AG04450 (cell line): ENCODE data around the gene ISCA2. TPM values are rescaled to one million over a fixed set of nuclear protein-coding genes. Genes with fewer than 3 reads are reported as not detected.

Experiments used
- CTCF ChIA-PET: fragments of 300-600, 350-600 bp; formaldehyde crosslinking; extraction: SDS; loops from one replicate; lab custom pipeline; 2022; ENCODE audit warnings: antibody characterized with exemption, inconsistent platforms; lab: Charles Lee
- POLR2A ChIA-PET: fragments of 350-600 bp; formaldehyde crosslinking; extraction: SDS; loops from one replicate; lab custom pipeline; 2021; ENCODE audit warnings: antibody characterized with exemption, inconsistent platforms; lab: Yijun Ruan, JAX
- DNase-seq: peaks from one replicate; pipeline ENCODE4 v3.0.0-alpha.2; 2011; ENCODE audit warnings: low read depth, low spot score
- H3K27ac ChIP-seq: one replicate; pipeline ENCODE4 v1.5.1; 2012; ENCODE audit warnings: low read depth, low read length, control low read depth
- H3K27me3 ChIP-seq: one replicate; pipeline ENCODE4 v1.6.0; 2012; ENCODE audit warnings: low read length; ENCODE audit not compliant: control insufficient read depth, insufficient read depth
- H3K4me3 ChIP-seq: 2 replicates; pipeline ENCODE4 v1.5.1; 2011; ENCODE audit warnings: mild to moderate bottlenecking, low read depth, low read length, control low read depth
- H3K9me3 ChIP-seq: 2 replicates; pipeline ENCODE4 v1.5.1; 2012; ENCODE audit warnings: low read length; ENCODE audit not compliant: control insufficient read depth, insufficient read depth
- polyA plus RNA-seq: library from polyadenylated mRNA; depleted of rRNA; stranded (reverse); fragments of >200 nt; gene quantifications from 2 replicates; pipeline ENCODE4 v1.2.3, GENCODE V29; 2011
- TF ChIP-seq, protein P1 (sequence below): IDR thresholded peaks from 2 replicates; pipeline ENCODE4 v1.5.1; 2011; ENCODE audit warnings: low read depth, low read length, control low read depth, inconsistent platforms

Gene ISCA2
- polyA plus RNA-seq, 1 experiment, result 45.6 TPM

DNA sequence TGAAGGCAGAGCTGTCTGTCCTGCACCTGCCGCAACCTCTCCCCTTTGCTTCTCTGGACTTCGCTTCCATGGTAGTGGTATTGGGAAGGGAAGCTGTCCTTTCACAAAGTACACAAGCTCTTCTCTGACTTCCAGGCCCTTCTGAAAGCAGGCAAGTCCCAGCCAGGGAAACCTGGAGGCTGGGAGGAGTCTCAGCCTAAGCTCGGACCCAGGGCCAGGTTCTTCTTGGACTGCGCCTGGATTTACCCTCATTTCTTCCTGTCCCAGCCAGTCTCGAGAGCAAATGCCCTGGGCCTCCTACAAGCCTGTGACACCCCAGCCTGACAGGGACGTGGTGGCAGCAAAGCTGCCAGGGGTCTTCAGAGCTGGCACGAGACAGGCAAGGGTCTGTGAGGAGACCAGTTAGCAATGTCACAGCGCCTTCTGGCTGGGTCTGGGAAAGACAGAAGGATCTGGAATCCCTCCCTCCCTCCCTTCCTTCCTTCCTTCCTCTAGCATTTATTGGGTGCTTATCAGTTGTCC is 22.4 kb downstream of the ISCA2 start:
- ChIA-PET POLR2A (interaction anchor here (0.5 to 1.1 kb wide), 2 partner anchors 22 to 56 kb away, joined by 3 read pairs; no protein-coding TSS in a partner anchor), CTCF (no interaction called here)
- TF ChIP-seq, protein P1, sequence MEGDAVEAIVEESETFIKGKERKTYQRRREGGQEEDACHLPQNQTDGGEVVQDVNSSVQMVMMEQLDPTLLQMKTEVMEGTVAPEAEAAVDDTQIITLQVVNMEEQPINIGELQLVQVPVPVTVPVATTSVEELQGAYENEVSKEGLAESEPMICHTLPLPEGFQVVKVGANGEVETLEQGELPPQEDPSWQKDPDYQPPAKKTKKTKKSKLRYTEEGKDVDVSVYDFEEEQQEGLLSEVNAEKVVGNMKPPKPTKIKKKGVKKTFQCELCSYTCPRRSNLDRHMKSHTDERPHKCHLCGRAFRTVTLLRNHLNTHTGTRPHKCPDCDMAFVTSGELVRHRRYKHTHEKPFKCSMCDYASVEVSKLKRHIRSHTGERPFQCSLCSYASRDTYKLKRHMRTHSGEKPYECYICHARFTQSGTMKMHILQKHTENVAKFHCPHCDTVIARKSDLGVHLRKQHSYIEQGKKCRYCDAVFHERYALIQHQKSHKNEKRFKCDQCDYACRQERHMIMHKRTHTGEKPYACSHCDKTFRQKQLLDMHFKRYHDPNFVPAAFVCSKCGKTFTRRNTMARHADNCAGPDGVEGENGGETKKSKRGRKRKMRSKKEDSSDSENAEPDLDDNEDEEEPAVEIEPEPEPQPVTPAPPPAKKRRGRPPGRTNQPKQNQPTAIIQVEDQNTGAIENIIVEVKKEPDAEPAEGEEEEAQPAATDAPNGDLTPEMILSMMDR, result no peak

DNA sequence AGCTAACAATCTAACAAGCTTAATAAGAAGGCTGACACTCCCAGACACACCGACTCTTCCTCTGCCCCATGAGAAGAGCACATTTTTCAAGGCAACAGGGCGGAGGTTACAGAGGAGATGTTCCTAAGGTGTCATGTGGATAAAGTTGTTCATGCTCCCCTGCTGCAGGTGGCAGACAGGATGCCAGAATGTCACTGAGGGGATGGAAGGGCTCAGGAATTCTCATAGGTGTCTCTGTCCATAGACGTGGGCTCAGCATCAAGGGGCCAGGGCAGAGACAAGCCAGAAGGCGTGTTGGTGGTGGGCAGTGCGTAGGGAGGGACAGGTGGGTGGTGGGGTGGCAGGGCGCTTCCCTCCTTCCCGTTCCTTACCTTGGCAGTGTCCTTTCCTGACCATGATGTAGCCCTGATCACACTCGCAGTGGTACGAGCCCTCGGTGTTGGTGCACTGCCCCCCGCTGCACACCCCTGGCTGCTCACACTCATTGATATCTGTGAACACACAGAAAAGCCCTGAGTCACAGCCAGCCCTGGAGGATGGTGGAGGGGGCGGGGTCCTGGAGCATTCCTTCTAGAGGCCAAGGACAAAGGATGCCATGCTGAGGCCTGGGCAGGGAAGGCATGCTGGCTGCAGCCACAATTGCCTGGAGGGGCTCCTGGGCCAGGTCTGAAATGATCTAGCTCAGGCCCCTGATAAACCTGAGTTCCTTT is 23.0 kb downstream of the ISCA2 start:
- TF ChIP-seq, protein P1, result no peak
- POLR2A ChIA-PET, result interaction anchor here (0.5 to 1.1 kb wide), 2 partner anchors 22 to 55 kb away, joined by 3 read pairs; no protein-coding TSS in a partner anchor

More for the DNA sequence above, 22.4 kb downstream of the ISCA2 start:
- no peaks in the 10 kb centered on the region for H3K27me3 ChIP-seq
- H3K9me3 ChIP-seq, result no peaks in the 10 kb centered on the region
- H3K27ac ChIP-seq, result no peak overlapping the region
- no peak for DNase-seq
- no peak overlapping the region for H3K4me3 ChIP-seq

DNA sequence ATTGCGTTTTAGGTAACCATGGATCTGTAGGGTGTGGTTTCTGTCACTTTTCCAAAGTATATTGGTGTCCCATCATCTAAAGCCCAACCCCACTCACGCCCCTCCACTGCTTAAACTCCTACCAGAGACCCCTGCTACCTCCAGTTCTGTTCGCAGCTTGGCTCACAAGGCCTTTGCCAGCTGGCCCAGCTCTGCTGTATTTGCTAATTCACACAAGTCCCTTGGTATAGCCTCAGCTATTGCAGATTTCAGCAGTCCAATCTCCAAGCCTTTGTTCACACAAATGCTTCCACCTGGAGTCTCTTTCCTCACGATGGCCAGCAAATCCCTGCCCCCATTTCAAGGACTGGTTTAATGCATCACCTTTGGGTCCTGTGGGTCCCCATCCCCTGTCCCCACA is 24.2 kb downstream of the ISCA2 start:
- TF ChIP-seq, protein P1, result no peak
- POLR2A ChIA-PET, result no interaction called here
- H3K9me3 ChIP-seq, result no peaks in the 10 kb centered on the region
- no peaks in the 10 kb centered on the region for H3K27me3 ChIP-seq
- H3K4me3 ChIP-seq, result no peak overlapping the region
- no peak for DNase-seq
- H3K27ac ChIP-seq, result no peak overlapping the region
- CTCF ChIA-PET, result no interaction called here

More for the DNA sequence above, 23.0 kb downstream of the ISCA2 start:
- no peaks in the 10 kb centered on the region for H3K27me3 ChIP-seq
- H3K4me3 ChIP-seq, result no peak overlapping the region
- CTCF ChIA-PET, result no interaction called here
- DNase-seq, result no peak
- no peaks in the 10 kb centered on the region for H3K9me3 ChIP-seq
- H3K27ac ChIP-seq, result no peak overlapping the region

DNA sequence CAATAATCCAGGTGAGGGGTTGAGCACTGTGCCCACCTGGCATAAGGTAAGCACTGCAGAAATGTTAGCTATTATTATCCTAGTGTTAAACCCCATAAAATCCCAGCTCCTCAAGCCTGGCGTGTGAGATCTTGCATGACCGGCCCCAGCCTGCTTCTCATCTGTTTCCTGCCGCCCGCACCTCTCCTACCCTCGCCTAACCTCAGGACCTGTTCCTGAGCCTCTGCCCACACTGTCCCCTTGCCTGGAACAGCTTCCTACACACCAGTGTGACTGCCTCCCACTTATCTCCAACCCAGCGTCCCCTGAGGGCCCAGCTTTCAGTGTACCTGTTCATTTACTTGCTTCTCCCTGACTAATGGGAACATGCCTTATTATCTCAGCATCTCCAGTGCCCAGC is 24.7 kb downstream of the ISCA2 start:
- TF ChIP-seq, protein P1, result no peak
- ChIA-PET POLR2A (no interaction called here), CTCF (no interaction called here)
- no peak for DNase-seq
- H3K27me3 ChIP-seq, result no peaks in the 10 kb centered on the region
- H3K27ac ChIP-seq, result no peak overlapping the region
- no peaks in the 10 kb centered on the region for H3K9me3 ChIP-seq
- no peak overlapping the region for H3K4me3 ChIP-seq
